Astrocyte of the spinal cord (primary cell): ENCODE measurements around the gene PRCC.

ENCODE experiments used
- DNase-seq: peaks from one replicate; pipeline ENCODE4 v3.0.0; 2011; ENCODE audit warnings: low read depth, low spot score
- H3K4me3 ChIP-seq: 2 replicates; pipeline ENCODE4 v1.5.1; 2011; ENCODE audit warnings: low read depth, mild to moderate bottlenecking, low read length, moderate library complexity
- CTCF ChIP-seq: IDR thresholded peaks from 2 replicates; pipeline ENCODE4 v1.5.1; 2012; ENCODE audit warnings: low read depth, mild to moderate bottlenecking, low read length, inconsistent platforms
- in situ Hi-C: cut with HindIII; loops from 2 replicates; pipeline ENCODE4 v1.10.0; 2017; ENCODE audit warnings: low sequenced_read_pairs

The PRCC gene

GRCh38 chr1:156740741-156741480 lies 26.4 kb upstream of the PRCC start, which contains the start of gene MRPL24:
Gene MRPL24, minus strand, starts transcription at chr1:156741088. Its CDS starts 2,384 bp downstream, at chr1:156738704.
- in situ Hi-C loops, result no loop called here
- DNase-seq, result peak; percentile 99
- H3K4me3 ChIP-seq, result peak within 1 kb of the TSS; percentile 83
- no peak for TF ChIP-seq CTCF

DNA sequence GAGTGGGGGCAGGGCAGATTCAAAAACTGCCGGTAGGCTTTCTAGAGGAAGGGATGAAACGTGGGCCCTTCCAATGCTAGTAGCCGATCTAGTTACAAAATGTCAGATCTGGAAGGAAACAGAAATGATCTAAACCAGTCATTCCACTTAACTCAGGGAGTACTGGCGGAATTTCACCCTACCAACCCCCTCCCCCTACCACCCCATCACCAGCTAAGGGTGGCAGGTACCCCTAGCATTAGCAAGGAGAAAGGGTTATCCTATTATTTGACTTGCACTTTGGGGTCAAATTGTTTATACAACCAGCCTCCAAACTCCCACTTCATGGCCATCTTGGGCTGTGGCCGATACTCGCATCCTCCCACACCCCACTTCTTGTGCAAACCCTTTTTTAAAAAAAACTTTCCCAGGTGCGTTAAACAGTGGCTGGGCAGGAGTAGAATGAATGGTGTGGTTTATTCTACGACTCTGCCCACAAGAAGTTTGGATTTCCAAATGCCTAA lies 25.8 kb upstream of the PRCC start:
- peak overlapping the region; percentile 13 for H3K4me3 ChIP-seq
- DNase-seq, result no peak
- in situ Hi-C loops, result no loop called here
- TF ChIP-seq CTCF, result no peak

DNA sequence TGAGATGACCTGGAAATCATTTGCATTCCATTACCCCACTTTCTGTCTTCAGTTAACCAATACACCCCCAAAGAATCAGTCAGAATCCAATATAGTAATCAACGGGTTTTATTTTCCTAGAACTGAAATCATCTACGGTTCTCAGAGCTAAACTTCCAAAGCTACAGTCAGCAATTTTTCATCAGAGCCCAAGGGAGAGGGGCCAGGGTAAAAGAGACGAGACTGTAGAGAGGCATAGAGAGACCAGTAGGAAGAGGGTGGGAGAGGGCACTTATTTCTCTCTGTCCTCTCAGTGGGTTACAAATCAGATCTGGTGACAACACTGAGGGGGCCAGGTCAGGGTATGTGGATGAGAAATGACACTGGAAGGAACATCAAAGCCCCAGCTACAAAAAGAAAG lies 25.3 kb upstream of the PRCC start:
- TF ChIP-seq CTCF, result no peak
- no peak overlapping the region for H3K4me3 ChIP-seq
- in situ Hi-C loops, result no loop called here
- DNase-seq, result no peak

GRCh38 chr1:156742801-156743200 lies 24.5 kb upstream of the PRCC start:
- no peak for DNase-seq
- no peak overlapping the region for H3K4me3 ChIP-seq
- TF ChIP-seq CTCF, result no peak
- in situ Hi-C loops, result no loop called here

DNA sequence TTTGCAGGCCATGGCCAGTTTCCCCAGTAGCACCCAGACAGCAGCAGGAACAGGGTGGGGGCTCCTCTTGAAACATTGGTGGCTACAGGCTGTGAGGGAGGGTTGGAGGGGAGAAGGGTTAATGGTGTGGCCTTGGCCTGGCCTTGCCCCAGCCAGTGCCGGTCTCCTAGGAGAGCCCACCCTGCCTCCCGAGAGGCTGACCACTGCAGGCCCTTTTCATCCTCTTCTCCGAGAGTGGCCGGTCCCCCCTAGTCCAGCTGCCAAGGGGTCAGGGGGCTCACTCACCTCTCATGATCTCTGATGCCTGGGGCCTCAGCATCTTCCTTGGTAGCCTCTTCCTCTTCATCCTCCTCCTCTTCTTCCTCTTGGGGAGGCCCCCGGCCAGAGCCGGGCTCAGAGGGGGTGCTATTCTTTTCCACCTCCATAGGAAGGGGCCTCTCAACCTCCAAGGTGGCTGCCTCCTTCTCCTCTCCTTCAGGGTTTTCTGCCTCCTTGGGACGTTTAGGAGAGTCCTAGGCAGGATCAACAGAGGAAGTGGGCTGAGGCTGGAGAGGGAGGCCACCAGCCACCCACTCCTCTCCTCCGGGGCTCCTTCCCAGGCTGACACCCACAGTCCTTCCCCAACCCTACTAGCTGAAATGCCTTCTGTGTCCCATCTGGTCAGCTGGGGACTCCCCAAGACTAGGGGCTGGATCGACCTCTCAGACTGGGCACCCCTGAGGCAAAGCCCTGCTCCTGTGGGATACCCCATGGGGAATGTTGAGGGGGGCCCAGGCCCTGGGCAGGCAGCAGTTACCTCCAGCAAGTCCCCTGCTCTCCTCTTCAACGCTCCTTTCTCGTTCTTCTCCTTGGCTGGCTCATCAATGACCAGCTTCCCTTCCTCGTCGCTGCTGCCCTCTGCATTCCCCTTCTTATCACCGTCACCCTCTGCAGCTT lies 23.7 kb upstream of the PRCC start:
- no peak overlapping the region for H3K4me3 ChIP-seq
- no peak for DNase-seq
- no peak for TF ChIP-seq CTCF
- in situ Hi-C loops, result no loop called here

DNA sequence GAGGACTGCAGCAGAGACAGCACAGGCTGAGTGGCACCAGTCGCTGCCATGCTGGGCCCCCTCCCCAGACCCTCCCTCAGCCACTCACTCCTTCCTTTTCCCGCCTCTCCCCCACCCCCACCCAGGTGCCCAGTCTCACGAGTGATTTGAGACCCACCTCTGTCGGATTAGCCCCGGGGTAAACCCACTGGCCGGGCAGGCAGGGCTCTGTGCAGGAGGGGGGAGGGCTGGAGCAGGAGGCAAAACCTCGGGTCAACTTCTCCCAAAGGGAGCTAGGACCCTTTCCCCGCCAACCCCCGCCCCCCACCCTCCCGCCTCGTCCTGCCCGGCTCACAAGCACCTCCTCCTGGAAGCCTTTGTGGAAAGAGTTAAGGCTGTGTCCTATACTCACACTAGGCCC lies 23.0 kb upstream of the PRCC start:
- in situ Hi-C loops, result no loop called here
- DNase-seq, result no peak
- no peak for TF ChIP-seq CTCF
- H3K4me3 ChIP-seq, result no peak overlapping the region
